Heart left ventricle (tissue), 13 donors: Measurements from ENCODE around the gene PNLIPRP2.

Experiments used
- CTCF ChIP-seq, 12 donors: fragments of 200-600 bp; sonication (generic) in 4 of 12; IDR thresholded peaks; one replicate each; pipeline versions ENCODE4 v1.5.0 to v1.8.0; 2018 to 2022; ENCODE audit warnings: antibody characterized with exemption in 12 of 12, mild to moderate bottlenecking in 5 of 12
- POLR2A ChIP-seq, 2 donors: fragments of 450-650 bp; IDR thresholded peaks; one replicate each; pipeline ENCODE4 v1.6.1; 2017; ENCODE audit warnings: antibody characterized with exemption in 2 of 2, mild to moderate bottlenecking in 2 of 2, moderate library complexity in 2 of 2
- donor health status: ischemic (EF 13 %, LVEDD 7.1; RV severe dilation, severe dysfunction).
- donor health status: DM: no; HTN: yes; CAD: no.
- donor health status: DM: no; HTN: no; CAD: no.
- donor health status: ischemic (EF 25% LVEDD 6.9; RV normal size, moderate dysfunction).
- donor health status: ischemic (EF 25% LVEDD 5.7; RV mildly dilated, moderate dysfunction).
- donor health status: ischemic (EF 35%, LVEDD 5.7; RV mildly dilated, moderate dysfunction).
- donor health status: nonischemic (EF 11% LVEDD 7.7; RV severe dilation, severe dysfunction).
- donor health status: DM: yes; HTN: yes; CAD: no.
- donor health status: PGD.
- donor health status: ischemic (EF 29% LVEDD 5.4; RV normal size, mild dysfunction).
- donor health status: nonischemic (EF 23%, LVEDD 6.1; RV moderate dilation, normal function).

GRCh38 chr10:116587878-116588591 lies 32.7 kb upstream of the PNLIPRP2 start:
- no peak for TF ChIP-seq CTCF (IDR thresholded peaks at IDR 0.05)
- no peak for TF ChIP-seq POLR2A (IDR thresholded peaks at IDR 0.05)
